Adipose tissue (tissue), 3 donors: ENCODE data around the gene AMELX. TPM values are rescaled to one million over a fixed set of nuclear protein-coding genes. Genes with fewer than 3 reads are reported as not detected.

Source experiments
- H3K27ac ChIP-seq: one replicate; pipeline ENCODE4 v1.5.1; 2013; ENCODE audit warnings: low read depth, low read length
- WGBS, 3 donors: extraction: QIAGEN DNeasy Blood & Tissue Kit; methylation state at CpG; one replicate each; pipeline ENCODE4 v1.1.7; 2013; 5-methylcytosine and 5-hydroxymethylcytosine counted together
- polyA plus RNA-seq, 3 donors: library from polyadenylated mRNA; stranded (reverse); fragments of 200-250 nt; gene quantifications; one replicate each; pipeline ENCODE4 v1.2.3, GENCODE V29; 2013
- donor health status: healthy with polysubstance abuse.
- donor health status: Bipolar disorder and iron deficiency.
- donor health status: healthy.

AMELX gene
- polyA plus RNA-seq = not detected

- no peak within 1 kb of the TSS for H3K27ac ChIP-seq
- 79 to 88% (median 83%) methylated on average over 2 of the region's 2 CpGs for WGBS, 3 donors
These were observed at the start of gene AMELX for GRCh38 chrX:11293113-11293512. TSS of gene AMELX (plus strand) at chrX:11293413. CDS start at chrX:11294789, 1,376 bp downstream.

- no peak overlapping the region for H3K27ac ChIP-seq
- WGBS, 3 donors = 21 to 33% (median 33%) methylated on average over 2 of the region's 2 CpGs
These were observed 48.6 kb upstream of the AMELX start for GRCh38 chrX:11244636-11245035.

GRCh38 chrX:11254417-11255109 lies 38.6 kb upstream of the AMELX start:
- H3K27ac ChIP-seq = no peak overlapping the region
- 67 to 78% (median 69%) methylated on average over 5 of the region's 5 CpGs for WGBS, 3 donors

- WGBS, 3 donors = 63 to 93% (median 91%) methylated on average over 2 of the region's 2 CpGs
- H3K27ac ChIP-seq = no peak overlapping the region
These were observed 35.9 kb upstream of the AMELX start for GRCh38 chrX:11257290-11257689.

- 53 to 82% (median 65%) methylated on average over 2 of the region's 2 CpGs for WGBS, 3 donors
- H3K27ac ChIP-seq = no peak overlapping the region
These were observed 35.5 kb upstream of the AMELX start for GRCh38 chrX:11257711-11258110.

GRCh38 chrX:11259437-11259836 lies 33.8 kb upstream of the AMELX start:
- H3K27ac ChIP-seq = no peak overlapping the region
- 49 to 71% (median 67%) methylated on average over 1 of the region's 1 CpG for WGBS, 3 donors

- no peak overlapping the region for H3K27ac ChIP-seq
- WGBS, 3 donors = 77 to 100% (median 91%) methylated on average over 1 of the region's 1 CpG
These were observed 32.0 kb upstream of the AMELX start for GRCh38 chrX:11261260-11261659.

- WGBS, 3 donors = 57 to 75% (median 57%) methylated on average over 1 of the region's 1 CpG
- no peak overlapping the region for H3K27ac ChIP-seq
These were observed 28.3 kb upstream of the AMELX start for GRCh38 chrX:11264925-11265324.

- H3K27ac ChIP-seq = no peak overlapping the region
- WGBS, 3 donors = 17 to 44% (median 34%) methylated on average over 3 of the region's 3 CpGs
These were observed 27.9 kb upstream of the AMELX start for GRCh38 chrX:11265352-11265751.

- whole genome bisulfite sequencing, 3 donors = 46 to 54% (median 52%) methylated on average over 5 of the region's 5 CpGs
- no peak overlapping the region for H3K27ac ChIP-seq
These were observed 26.6 kb upstream of the AMELX start for GRCh38 chrX:11266573-11267003.

GRCh38 chrX:11267425-11267824 lies 25.8 kb upstream of the AMELX start:
- WGBS, 3 donors = 75 to 79% (median 76%) methylated on average over 3 of the region's 3 CpGs
- no peak overlapping the region for H3K27ac ChIP-seq

- no peak overlapping the region for H3K27ac ChIP-seq
- 85 to 91% (median 88%) methylated on average over 3 of the region's 3 CpGs for WGBS, 3 donors
These were observed 24.2 kb upstream of the AMELX start for GRCh38 chrX:11269006-11269405.

- 54 to 82% (median 80%) methylated on average over 3 of the region's 3 CpGs for WGBS, 3 donors
- H3K27ac ChIP-seq = no peak overlapping the region
These were observed 23.2 kb upstream of the AMELX start for GRCh38 chrX:11269996-11270395.

- 76 to 86% (median 80%) methylated on average over 2 of the region's 2 CpGs for WGBS, 3 donors
- no peak overlapping the region for H3K27ac ChIP-seq
These were observed 20.9 kb upstream of the AMELX start for GRCh38 chrX:11272290-11272689.

GRCh38 chrX:11272863-11273262 lies 20.4 kb upstream of the AMELX start:
- H3K27ac ChIP-seq = no peak overlapping the region
- 71 to 90% (median 84%) methylated on average over 5 of the region's 5 CpGs for WGBS, 3 donors

GRCh38 chrX:11273544-11273943 lies 19.7 kb upstream of the AMELX start:
- WGBS, 3 donors = 54 to 94% (median 81%) methylated on average over 1 of the region's 1 CpG
- no peak overlapping the region for H3K27ac ChIP-seq

GRCh38 chrX:11282043-11282442 lies 11.2 kb upstream of the AMELX start:
- WGBS, 3 donors = 33 to 72% (median 42%) methylated on average over 2 of the region's 2 CpGs
- no peak overlapping the region for H3K27ac ChIP-seq

- H3K27ac ChIP-seq = no peak overlapping the region
- 65 to 84% (median 67%) methylated on average over 3 of the region's 3 CpGs for WGBS, 3 donors
These were observed 7.6 kb upstream of the AMELX start for GRCh38 chrX:11285651-11286050.

- no peak overlapping the region for H3K27ac ChIP-seq
- WGBS, 3 donors = 47 to 75% (median 67%) methylated on average over 1 of the region's 1 CpG
These were observed 5.7 kb upstream of the AMELX start for GRCh38 chrX:11287505-11287904.

GRCh38 chrX:11290416-11291102 lies 2.7 kb upstream of the AMELX start:
- no peak overlapping the region for H3K27ac ChIP-seq
- WGBS, 3 donors = 62 to 88% (median 85%) methylated on average over 8 of the region's 8 CpGs
